GM08714 (cell line): ENCODE measurements around the gene NPDC1.
"Not testable (repeated sequence)": the region's sequence is repeated elsewhere in the genome, so short reads cannot be mapped to it uniquely, and the experiment has no call there.

ENCODE experiments used
- H3K4me3 ChIP-seq: fragments of 200-500 bp; sonication (Bioruptor generic); 2 replicates; pipeline ENCODE4 v1.5.1; 2014; ENCODE audit warnings: mild to moderate bottlenecking, low read length, inconsistent platforms
- ZNF274 ChIP-seq: IDR thresholded peaks from 2 replicates; pipeline ENCODE4 v1.6.1; 2012; ENCODE audit warnings: mild to moderate bottlenecking, low read depth, low read length

NPDC1 gene

GRCh38 chr9:137067860-137068538 is 22.0 kb upstream of the NPDC1 start:
- H3K4me3 ChIP-seq, result no peak overlapping the region
- no peak for TF ChIP-seq ZNF274

DNA sequence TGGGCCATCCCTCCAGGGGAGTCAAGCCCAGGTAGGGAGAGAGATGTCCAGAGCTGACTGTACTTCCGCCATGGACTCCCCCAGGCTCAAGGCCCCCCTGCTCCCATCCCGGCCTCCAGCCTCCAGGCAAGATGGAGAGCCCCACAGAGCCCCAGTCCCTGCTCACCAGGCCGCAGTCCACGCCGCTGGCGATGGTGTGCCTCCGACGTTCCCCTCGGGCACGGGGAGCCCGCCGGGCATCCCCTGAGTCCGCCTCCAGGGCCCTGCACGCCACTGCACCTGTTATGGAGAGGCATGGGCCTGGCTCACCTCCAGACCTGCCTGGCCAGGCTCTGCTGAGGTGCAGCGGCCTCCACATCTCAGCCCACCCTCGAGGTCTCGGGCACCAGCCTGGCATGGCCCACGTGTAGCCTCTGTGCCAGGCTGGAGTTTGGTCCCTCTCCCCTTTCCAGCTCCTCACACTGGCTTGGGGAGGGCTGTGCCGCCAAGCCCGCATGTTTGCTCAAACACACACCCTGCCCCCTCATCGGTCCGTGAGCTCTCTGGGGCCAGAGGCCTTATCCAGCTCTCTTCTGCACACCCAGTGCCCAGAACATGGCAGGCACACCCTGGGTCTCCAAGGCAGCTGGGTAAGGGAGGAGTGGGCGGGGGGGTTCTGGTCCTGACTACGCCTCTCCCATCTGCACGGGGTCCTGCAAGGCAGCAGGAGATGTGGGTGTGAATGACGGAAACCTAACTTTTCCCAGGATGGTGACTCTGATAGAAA is 20.3 kb upstream of the NPDC1 start:
- H3K4me3 ChIP-seq, result no peak overlapping the region
- TF ChIP-seq ZNF274, result no peak

- TF ChIP-seq ZNF274, result no peak
- H3K4me3 ChIP-seq, result no peak overlapping the region
These were observed 19.5 kb upstream of the NPDC1 start for GRCh38 chr9:137065336-137065967.

DNA sequence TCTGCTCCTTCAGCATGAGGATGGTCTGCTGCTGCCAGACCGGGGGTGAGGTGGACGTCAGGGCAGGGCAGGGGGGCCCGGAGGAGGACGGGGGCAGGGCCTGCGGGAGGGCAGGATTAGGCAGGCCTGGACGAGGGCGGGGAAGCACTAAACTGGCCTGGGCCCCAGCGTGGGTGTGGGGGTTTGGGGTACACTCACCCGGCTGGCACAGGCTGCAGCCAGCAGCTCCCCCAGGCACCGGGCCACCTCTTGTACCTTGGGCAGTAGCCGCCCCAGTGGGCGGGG is 18.8 kb upstream of the NPDC1 start:
- H3K4me3 ChIP-seq, result no peak overlapping the region
- TF ChIP-seq ZNF274, result no peak

DNA sequence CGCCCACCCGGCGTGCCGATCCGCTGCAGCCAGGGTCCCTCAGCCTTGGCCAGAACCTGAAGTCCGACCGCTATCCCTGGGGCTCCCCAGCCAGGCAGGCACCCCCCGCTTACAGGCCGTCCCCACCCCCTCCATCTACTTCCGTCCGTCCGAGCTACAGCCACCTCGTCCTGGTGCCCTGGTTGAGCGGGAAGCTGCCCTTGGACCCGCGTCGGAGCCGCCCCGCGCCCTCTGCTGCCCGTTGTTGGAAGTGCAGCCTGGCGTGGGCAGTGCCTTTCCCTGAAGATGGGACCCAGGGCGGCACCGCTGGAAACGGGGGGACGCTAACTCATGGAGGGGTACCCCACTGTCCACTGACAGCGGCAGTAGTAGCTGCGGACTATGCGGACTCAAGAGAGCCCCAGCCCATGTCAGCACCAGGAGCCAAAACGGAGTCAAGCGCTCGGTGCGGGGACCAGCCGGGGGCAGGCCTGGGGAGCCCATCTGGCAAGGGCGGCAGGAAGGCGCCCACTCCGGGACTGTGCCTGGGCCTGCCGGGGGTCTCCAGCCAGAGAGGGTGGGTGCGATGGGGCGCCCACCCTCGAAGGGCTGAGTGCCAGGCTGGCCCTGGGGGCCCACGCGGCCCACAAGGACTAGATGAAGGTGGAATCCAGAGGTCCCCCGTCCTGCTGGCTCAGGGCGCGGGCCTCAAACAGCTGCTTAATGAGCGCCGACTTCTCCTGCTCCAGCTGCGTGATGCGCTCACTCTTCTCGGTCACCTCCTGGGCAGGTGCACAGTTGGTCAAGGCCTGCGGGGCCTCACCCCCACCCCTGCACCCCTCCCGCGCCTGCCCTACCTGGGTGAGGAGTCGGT is 18.3 kb upstream of the NPDC1 start:
- TF ChIP-seq ZNF274, result no peak
- H3K4me3 ChIP-seq, result no peak overlapping the region

DNA sequence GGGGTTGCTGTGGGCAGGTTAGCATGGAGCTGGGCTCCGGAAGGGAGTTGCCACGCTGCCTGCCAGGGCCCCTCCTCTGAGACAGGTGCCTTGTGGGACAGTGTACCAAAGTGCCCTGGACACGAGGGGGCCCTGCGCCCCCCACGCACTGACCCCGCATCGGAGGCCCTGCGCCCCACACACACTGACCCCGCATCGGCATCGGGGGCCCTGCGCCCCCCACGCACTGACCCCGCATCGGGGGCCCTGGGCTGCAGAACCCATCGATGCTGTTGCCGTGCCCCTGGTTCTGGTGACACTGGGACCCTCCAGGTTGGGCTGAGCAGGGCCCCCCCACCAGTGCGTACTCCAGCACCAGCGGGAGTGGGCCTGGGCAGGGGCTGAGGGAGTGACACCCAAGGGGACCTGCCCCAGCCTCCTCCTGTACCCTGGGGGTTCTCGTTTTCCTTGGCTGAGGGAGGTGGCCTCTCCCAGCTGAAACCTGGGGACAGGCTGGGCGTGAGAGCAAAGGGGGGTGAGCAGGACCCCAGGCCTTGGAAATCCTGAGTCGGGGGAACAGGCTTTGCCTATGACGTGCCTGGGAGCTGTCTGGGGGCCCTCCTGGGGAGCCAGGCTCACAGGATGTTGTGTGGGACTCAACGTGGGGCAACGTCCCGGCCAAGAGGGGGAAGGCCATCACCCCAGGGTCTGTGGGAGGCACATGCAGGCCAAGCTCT is 17.5 kb upstream of the NPDC1 start:
- H3K4me3 ChIP-seq, result no peak overlapping the region
- no peak for TF ChIP-seq ZNF274

DNA sequence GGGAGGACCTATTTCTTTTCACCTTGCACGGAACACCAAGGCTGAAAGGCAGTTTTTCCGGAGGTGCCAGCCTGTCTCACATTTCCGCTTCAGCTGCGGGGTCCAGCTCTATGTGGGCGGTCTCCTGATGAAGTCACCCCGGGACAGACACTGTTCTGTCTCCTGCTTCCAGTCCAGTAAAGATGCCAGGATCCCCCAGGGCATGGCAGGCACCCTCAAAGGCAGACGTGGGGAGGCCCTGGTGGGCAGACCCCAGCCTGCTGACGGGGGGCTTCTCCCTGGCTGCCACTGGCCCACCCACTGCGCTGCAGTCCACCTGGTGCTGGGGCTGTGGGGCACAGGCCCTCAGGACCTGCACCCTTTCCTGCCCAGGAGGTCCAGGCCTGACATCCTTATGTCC is 16.8 kb upstream of the NPDC1 start:
- H3K4me3 ChIP-seq, result not testable (repeated sequence)

DNA sequence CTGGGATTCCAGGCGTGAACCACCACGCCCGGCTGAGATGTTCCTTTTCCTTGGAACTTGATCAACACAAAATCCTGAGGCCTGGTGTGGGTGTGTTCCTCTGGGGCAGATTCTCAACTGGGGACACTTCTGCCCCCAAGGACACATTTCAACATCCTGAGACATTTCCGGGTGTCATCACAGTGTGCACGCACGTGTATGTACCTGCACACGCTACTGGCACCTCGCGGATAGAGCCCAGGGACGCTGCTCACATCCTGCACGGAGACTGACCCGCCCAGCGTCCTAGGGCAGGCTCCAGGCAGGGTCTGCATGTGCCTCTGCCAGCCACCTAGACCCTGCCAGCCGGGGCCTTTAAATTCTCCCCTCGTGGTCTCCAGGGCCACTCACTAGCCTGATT is 16.4 kb upstream of the NPDC1 start:
- no peak overlapping the region for H3K4me3 ChIP-seq
- no peak for TF ChIP-seq ZNF274

DNA sequence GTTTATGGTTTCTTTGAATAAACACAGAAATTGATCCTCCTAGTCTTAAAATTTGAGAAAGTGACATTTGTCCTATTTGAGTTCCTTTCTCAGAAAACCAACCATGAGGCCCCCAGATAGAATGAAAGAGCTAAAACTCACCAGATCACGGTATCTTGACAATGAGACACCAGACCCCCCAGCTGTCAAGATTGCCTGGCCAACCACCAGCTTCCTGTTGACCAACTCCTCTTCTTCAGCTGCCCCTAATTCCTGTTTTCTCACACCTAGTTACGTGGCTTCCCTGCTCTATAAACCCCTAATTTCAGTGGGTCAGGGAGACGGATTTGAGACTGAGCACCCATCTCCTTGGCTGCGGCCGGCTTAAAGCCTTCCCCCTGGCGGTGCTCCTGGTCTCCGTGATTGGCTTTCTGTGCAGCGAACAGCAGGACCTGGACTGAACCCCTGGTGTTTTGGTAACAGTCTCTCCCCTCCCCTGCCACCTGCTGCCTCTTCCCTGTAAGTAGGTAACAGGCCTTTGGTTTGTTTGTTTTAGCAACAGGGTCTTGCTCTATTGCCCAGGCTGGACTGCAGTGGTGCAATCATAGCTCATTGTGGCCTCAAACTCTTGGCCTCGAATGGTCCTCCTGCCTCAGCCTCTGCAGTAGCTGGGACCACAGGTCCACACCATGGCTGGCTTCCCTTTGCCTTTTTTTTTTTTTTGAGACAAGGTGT is 12.7 kb upstream of the NPDC1 start:
- H3K4me3 ChIP-seq, result no peak overlapping the region
- TF ChIP-seq ZNF274, result no peak

DNA sequence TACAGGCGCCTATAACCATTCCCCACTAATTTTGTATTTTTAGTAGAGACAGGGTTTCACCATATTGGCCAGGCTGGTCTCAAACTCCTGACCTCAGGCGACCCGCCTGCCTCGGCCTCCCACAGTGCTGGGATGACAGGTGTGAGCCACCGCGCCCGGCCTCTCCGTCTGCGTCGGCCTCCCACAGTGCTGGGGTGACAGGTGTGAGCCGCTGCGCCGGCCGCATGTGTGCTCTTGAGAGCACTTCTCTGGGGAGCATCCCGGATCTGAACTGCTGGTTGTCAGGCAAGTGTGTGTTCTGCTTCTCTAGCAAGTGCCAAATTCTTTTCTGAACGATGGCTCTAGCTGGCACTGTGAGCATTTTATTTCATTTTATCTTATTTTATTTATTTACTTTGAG is 11.6 kb upstream of the NPDC1 start:
- TF ChIP-seq ZNF274, result no peak
- H3K4me3 ChIP-seq, result no peak overlapping the region

- no peak for TF ChIP-seq ZNF274
These were observed 10.9 kb upstream of the NPDC1 start for GRCh38 chr9:137056739-137057415.

GRCh38 chr9:137055385-137056364 is 9.7 kb upstream of the NPDC1 start:
- no peak for TF ChIP-seq ZNF274
- H3K4me3 ChIP-seq, result no peak overlapping the region

More at GRCh38 chr9:137056739-137057415, 10.9 kb upstream of the NPDC1 start:
- H3K4me3 ChIP-seq, result no peak overlapping the region
